ENCODE results near the gene CD6.

The CD6 gene

DNA sequence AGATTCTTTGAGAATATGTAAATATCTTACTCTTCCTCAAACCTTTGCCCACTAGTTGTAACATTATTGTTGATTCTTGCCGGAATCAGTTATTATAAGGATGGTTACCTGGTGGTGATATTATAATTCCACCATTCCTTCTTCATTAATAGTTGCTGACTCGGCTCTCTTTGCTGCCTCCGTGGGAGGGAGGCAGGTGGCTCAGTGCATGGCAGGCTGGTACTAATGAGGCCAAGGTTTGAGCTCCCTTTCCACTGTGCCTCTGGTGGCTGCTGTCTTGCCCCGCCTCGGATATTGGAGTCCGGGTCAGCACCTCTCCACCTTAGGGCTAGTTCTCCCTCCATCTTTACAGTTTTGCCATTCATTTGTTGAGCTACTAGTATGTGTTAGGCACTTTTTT, 12.7 kb downstream of the CD6 start:
- no peak for DNase-seq (ENCODE audit: low read depth in 3 of 3)

DNA sequence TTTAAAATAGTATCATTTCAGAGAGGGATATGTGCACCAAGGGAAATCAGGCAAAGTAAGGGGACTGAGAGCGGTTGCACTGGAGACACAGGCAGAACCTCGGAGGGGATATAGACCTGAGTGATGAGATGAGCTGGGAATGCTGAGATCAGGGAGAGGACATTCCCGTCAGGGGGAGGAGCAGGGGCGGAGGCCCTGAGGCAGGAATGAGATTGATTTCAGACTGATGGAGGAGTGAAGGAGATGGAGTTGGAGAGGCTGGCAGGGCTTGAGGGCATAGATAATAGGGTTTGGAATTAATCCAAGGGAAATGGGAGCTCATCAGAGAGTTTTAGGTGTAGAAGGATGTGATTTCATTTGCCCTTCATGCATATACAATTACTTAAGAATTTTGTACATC, 13.2 kb downstream of the CD6 start:
- DNase-seq (ENCODE audit: low read depth in 3 of 3) = no peak

DNA sequence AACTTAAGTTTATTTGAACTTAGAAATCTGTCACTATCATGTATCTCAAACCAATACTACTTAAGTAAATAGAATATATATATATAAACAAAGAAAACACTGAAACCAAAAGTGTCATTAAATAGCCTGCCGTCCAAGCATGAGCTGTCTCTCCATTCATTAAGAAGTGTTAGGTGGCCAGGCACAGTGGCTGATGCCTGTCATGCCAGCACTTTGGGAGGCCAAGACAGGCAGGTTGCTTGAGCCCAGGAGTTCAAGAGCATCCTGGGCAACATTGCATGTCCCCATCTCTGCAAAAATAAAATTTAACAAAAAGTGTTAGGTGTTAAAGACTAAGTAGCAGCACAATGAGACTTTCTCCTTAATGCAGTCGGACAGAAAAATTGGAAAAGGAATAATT, 14.0 kb downstream of the CD6 start:
- DNase-seq (ENCODE audit: low read depth in 3 of 3) = no peak

DNA sequence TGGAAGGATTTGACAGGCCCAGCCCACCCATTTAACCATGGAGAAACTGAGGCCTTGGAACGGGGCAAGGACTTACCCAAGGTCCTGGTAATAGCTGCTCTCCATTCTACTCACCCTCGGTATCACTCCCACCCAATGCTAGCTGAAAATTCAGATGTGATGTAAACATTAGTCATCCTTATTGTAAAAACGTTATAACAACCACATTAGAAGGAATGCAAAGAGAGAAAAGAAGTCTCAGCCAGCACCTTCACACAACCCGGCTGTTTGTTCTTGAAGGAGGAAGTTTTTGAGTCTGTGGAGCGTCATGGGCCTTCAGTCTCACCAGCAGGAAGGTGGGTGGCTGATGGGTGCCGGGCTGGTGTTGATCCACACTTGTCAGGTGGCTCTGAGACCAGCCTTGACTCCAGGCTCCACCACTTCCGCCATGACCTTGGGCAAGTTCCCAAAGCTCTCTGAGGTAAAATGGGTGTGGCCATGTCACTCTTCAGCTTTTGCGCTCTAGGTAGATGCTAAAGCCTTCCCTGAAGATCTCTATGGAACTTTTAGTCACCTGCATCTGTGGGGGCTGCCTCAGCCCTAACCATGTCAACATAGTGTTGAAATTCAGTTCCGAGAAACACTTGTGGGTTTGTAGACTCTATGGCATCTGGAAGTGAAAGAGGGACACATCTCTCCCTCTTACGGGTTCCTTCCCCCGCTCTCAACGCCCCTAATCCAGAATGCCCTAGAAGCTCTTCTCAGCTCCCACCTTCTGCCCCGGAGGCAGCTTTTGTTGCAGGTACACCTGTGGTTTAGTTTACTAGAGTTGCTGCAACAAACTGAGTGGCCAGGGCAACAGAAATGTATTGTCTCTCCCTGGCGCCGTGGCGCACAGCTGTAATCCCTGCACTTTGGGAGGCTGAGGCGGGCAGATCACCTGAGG, 14.8 kb downstream of the CD6 start:
- DNase-seq (ENCODE audit: low read depth in 3 of 3) = peak; percentile 80 to 89 (median 81)

DNA sequence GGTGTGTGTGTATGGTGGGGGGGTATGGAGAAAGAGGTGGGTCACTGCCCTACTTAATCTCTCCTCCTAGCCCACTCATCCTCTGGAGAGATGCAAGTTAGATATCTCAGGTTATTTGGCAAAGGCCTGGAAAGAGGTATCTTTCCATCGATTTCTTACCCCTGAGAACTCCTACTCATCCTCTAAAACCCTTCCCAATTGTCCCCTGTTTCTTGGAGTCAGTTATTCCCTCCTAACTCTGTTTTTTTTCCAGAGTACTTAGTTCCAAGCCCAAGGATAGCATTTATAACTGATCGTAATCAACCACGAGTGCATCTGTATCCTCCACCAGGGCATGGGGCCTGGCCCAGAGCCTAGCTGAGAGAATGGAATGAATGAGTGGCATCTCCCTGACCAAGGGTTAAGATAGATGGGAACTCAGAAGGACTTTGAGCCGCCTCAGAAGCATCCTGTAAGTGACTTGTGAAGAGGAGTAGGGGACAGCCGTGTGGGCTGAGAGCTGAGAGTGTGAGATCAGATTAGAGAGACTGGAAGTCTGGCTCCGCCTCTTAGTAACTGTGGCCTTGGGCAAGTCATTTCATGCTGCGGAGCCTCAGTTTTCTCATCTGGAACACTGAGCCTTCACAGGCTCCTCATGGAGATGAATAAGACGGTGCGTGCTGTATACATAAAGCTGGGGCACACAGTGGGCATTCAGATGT, 16.2 kb downstream of the CD6 start:
- DNase-seq (ENCODE audit: low read depth in 3 of 3) = peak in 2 of 3 experiments; percentile 49 to 74

DNA sequence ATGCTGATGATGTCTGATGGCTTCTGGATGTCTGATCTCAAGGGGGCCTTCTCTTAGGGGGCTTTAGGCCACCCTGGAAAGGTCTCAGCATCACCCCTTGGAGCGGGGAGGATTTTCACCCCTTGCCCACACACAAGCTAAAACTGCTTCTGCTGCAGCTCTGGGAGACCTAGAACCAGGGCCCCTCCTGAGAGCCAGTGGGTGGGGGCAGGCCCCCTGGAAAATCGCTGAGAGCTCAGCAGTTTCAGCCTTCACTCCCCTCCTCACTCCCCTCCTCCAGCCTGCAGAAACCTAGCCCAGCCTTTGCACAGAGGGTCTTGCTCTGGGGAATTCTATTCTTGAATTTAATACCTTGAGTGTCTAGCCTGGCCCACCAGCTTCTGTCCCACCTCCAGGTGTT, 17.2 kb downstream of the CD6 start:
- DNase-seq (ENCODE audit: low read depth in 3 of 3) = no peak

DNA sequence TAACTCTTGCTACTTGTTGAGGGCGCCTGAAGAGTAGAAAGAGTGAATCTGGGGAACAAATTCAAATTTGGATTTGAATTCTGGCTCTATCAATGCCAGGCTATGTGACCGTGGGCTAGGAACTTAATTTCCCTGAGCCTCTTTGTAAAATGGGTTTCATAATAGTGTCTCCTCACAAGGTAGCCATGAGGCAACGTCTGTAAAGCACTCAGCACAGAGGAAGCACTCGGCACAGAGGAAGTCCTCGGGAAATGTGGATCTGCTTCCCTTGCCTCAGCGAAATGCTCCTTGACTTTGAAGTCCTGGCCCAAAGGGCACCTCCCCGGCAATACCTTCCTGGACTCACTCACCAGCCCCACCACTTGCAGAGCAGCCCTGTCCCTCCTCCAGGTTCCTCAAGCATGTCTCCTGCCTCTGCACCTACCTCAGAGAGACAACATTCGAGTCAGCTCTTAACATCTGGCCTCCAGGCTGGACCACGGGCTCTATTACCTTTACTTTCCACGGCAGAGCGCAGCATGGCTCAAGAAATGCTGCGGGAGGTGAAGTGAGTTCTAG, 17.7 kb downstream of the CD6 start:
- DNase-seq (ENCODE audit: low read depth in 3 of 3) = no peak

DNA sequence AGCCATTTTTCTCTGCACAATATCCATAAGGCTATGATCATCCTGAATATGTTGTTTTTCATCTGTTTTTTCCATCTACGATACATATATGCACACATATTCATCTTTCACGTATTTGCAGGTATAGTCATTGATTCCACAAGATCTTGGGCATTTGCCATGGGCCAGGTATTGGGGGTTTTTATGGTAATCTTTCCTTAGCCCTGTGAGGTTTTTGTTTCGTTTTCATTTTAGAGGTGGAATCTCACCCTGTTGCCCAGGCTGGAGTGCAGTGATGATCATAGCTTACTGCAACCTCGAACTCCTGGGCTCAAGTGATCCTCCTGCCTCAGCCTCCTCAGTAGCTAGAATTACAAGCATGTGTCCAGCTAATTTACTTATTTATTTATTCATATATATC, 20.0 kb downstream of the CD6 start:
- DNase-seq (ENCODE audit: low read depth in 3 of 3) = no peak

DNA sequence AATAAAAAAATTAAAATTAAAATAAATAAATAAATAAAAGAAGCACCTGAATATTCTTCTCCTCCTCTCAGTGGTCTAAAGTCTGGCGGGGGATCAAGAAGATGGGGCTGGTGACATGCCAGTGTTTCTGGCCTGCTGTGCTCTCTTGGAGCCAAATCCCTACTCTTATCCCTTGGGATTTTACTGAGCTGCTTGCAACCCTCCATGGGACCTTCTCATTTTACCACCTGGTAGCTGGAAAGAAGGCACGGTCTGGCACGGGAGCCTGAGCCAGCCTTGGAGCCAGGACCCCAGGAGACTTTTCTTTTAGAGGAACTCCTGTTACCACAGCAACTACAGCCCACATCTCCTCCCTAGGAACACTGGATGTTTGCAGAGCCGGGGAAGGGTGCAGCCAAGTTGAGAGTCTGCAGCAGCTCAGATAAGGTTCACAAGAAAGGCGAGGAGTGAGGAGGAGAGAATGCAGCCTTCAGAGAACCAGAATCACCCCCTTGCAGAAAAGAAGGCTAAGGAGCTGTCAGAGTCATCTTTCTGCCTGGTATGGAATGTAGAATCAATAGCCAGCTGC, 21.4 kb downstream of the CD6 start:
- DNase-seq (ENCODE audit: low read depth in 3 of 3) = no peak

DNA sequence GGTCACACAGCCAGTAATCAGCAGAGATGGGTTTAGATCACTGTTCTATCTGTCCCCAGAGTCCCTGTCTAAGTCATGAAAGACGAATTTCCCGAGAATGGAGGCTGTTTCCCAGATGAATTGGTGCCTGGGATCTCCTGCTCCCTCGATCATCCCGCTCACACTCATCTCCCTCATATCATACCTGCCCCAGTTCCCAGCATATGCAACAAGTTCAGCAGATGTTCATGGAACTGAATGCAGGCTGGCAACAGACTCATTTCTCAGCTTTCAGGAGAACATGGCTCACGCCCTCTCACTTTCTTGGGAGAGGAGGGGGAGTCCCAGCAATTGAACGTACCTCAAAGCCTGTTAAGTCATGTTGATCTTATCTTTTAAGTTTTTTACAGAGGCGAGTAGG, 22.1 kb downstream of the CD6 start:
- no peak for DNase-seq (ENCODE audit: low read depth in 3 of 3)

DNA sequence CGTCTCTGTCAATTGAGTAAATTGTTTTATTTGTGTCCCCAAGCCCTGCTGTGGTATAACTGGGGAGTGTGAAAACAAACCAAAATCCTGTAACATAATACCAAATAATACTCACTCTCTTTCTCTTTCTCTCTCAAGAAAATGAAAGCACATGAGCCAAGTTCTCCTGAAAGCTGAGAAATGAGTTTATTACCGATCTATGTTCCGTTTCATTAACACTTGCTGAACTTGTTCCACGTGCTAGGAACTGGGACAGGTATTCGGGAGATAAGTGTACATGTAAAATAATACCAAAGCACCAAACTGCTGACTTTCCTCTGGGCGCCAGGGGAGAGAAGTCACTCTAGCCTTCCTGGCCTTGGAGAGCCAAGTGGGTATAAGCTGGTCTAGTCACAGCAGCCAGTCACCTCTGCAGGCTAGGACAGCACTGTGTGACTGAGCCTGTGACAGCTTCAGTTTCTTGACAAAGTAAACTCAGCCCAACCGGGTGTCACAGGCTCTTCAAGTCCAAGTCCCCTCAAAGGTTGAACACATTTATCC, 23.1 kb downstream of the CD6 start:
- no peak for DNase-seq (ENCODE audit: low read depth in 3 of 3)

DNA sequence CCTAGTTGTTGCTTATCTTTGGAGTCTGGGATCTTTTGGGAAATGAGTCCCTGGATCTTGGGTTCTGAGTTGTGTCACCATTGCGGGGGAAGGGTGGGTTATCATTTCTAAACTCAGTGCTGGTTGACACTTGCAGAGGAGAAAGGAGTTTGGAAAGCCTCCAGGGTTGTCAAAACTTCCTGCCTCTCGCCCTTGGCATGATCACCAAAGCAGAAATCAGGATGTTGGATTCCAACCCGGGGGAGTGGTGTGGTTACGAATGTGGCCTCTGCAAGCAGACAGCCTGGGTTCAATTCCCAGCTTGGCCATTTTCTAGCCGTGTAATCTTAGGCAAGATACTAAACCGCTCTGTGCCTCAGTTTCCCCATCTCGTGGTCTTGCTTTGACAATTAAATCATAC, 24.3 kb downstream of the CD6 start:
- DNase-seq (ENCODE audit: low read depth in 3 of 3) = no peak

DNA sequence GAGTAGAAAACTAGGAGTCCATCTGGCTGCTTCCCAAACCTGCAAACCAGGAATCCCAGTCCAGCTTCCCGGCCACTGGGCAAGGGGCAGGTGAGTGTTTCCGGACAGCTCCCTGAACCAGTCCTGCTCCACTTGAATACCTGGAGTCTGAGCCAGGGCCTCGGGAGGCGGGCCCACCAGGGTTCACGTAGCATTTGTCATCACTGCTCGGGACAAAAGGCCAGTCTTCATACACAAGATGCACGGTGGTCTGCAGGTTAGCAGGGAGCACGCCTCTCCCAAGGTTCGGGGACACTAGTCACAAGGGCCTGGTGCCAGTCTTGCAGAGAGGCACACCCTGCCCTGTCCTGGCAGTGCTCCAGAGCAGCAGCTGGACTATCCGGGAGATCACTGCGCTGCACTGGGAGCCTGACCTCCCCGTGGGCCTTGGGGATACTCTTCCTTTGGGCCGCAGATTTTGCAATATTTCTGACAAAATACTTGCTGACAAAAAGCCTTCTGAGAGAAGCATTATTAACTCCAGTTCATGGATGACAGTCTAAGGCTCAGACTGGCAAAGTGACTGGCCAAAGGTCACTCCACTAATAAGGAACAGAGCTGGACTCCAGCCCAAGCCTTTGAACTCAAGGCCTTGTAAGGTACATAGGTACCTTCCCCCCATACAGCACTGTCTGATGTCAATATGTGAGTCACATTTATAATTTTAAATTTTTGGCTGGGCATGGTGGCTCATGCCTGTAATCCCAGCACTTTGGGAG, 25.1 kb downstream of the CD6 start:
- DNase-seq (ENCODE audit: low read depth in 3 of 3) = no peak

DNA sequence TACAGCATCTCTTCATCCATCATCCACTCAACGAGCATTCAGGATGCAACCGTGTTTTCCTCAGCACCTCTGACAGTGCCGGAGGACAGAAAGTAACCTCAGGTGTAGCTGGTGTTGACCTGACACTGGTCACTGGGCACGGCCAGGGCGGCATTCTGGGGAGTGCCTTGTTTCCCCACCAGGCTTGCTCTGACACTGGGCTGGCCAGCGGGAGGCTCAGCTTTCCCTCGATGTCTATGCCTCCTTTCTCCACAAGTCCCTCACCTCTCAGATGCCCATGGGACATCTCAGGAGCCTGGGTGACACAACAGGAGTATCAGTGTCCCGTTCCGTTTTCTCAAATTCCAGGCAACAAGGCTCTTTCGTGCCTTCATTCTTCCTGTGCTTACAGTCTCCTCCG, 28.9 kb downstream of the CD6 start:
- DNase-seq (ENCODE audit: low read depth in 3 of 3) = no peak

DNA sequence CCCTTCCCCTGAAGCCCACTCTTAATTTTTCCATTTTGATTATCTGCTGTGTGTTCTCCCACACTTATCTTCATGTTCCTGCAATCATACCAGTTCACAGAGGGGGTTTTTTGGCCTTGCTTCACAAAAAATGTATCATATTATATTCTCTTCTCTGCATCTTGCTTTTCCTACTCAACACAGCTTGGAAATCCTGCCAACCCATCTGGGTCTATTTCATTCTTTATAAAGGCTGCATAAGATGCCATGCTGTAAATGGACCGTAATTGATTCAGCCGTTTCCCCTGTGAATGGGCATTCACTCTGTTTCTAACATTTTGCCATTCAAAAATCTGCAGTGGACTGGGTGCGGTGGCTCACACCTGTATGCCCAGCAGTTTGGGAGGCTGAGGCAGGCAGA, 30.5 kb downstream of the CD6 start:
- DNase-seq (ENCODE audit: low read depth in 3 of 3) = no peak

DNA sequence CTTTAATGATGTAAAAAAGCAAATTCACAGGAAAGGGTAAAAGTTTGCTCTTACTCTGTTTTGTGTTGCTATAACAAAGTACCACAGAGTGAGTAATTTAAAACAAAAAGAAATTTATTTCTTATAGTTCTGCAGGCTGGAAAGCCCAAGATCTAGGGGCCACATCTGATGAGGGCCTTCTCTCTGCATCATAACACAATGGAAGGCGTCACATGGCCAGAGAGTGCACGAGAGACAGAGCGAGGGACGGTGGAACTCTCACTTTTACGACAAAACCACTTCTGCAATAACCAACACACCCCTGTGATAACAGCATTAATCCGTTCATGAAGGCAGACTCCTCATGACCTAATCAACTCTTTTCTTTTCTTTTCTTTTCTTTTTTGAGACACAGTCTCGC, 31.1 kb downstream of the CD6 start:
- no peak for DNase-seq (ENCODE audit: low read depth in 3 of 3)

DNA sequence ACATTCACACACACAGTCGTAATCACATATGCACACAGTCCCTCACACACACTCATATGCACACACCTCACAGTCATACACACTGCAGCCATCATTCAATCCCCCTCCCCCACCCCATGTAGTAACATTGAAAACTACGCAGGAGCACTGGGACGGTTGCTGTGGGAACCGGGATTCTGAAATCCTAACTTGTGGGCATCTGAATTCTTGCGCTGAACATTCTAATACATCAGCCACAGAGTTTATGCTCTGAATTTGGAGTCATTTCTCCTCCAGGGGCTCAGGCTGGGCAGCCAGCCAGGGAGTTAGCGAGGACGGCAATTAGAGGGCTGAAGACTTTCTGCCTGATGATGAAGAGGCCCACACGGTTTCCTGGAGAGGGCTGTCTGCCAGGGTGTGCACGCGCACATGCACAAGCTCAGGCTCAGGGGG, 32.7 kb downstream of the CD6 start:
- DNase-seq (ENCODE audit: low read depth in 3 of 3) = no peak

DNA sequence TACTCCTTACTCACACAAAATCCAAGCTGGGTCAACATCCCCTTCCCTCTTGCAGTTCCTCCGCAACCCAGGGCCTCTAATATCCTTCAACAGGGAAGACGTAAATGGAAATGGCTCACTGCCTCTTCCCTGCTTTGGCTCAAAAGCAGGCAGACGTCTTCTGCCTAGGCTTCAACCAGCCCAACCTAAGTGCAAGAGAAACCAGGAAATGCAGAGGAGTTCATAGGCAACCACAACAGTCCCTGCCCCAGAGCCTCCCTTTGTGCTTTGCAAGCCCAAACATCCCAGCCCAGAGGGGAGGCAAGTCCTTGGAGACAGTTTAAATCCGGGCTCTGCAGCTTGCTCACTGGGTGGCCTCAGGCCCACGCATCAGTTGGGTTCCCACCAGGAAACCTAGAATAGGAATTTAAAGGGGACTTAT, 33.3 kb downstream of the CD6 start:
- DNase-seq (ENCODE audit: low read depth in 3 of 3) = no peak

DNA sequence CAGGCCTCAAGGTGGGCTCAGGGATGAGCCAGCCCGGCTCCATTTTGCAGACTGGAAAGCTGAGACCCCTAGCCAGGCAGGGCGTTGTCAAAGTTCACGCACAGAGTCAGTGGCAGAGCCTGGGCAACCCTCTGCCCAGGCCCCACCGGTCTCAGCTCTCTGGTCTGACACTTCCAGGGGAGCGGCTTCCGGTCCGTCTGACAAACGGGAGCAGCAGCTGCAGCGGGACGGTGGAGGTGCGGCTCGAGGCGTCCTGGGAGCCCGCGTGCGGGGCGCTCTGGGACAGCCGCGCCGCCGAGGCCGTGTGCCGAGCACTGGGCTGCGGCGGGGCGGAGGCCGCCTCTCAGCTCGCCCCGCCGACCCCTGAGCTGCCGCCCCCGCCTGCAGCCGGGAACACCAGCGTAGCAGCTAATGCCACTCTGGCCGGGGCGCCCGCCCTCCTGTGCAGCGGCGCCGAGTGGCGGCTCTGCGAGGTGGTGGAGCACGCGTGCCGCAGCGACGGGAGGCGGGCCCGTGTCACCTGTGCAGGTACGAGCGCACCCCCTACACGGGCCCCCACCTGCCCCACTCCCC, 36.0 kb downstream of the CD6 start:
- DNase-seq (ENCODE audit: low read depth in 3 of 3) = no peak

DNA sequence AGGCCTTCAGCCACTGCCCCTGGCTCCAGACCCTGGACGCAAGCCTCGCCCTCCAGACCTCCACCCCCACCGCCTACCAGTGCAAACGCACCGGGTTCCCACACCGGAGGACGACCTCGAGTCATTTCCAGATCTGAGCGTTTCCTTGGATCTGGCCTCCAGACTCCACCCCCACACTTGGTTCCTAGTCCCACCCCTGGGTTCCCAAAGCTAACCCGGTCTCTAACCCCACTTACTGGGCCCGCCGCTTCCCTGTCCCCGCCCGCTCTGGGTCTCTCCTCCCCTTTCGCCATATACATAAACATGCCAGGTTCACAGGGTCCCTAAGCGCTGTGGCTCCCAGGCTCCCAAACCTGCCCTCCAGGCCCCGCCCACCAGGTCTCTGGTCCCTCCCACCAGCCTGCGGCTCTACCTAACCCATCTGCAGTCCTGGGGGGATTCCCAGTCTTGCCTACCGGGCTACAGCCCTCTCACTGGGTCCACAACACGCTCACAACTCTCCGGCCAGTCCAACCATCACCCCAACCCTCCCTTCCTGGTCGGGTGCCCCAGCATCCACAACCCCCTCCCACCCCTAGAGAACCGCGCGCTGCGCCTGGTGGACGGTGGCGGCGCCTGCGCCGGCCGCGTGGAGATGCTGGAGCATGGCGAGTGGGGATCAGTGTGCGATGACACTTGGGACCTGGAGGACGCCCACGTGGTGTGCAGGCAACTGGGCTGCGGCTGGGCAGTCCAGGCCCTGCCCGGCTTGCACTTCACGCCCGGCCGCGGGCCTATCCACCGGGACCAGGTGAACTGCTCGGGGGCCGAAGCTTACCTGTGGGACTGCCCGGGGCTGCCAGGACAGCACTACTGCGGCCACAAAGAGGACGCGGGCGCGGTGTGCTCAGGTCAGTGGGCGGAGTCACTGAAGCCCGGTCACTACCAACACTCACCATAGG, 36.7 kb downstream of the CD6 start:
- no peak for DNase-seq (ENCODE audit: low read depth in 3 of 3)
